Thyroid gland (tissue), 4 donors: Measurements from ENCODE around the gene ZC2HC1C.

Experiments used
- POLR2A ChIP-seq, 2 donors: fragments of 450-650 bp; IDR thresholded peaks; one replicate each; pipeline ENCODE4 v1.6.1; 2017; ENCODE audit warnings: antibody characterized with exemption in 2 of 2, mild to moderate bottlenecking in 2 of 2, moderate library complexity in 1 of 2
- TF ChIP-seq, protein P1 (sequence below), 6 experiments: fragments of 200-600 bp in 3 of 6; fragments of 450-650 bp in 3 of 6; sonication (generic) in 3 of 6; IDR thresholded peaks; one replicate each; pipeline ENCODE4 v1.5.1; 2016 to 2019; ENCODE audit warnings: antibody characterized with exemption in 6 of 6, mild to moderate bottlenecking in 2 of 6, inconsistent platforms in 1 of 6, moderate library complexity in 1 of 6

DNA sequence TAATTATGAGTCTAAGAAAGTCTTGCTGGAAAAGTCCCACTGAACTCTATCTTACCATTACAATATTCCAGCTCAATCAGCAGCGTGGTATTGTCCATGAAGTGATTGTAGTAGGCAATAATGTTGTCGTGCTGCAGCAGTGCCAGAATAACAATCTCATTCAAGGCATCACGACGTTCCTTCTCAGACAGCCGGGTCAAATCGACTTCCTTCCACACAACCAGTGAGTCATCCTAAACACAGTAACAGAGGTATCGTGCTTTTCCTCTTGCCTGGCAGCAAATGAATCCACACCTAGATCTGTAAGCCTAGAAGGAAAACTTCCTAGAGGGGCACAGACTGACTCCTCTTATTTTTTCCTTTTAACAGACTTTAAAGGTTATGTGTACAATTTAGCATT is 54.5 kb downstream of the ZC2HC1C start:
- TF ChIP-seq, protein P1, sequence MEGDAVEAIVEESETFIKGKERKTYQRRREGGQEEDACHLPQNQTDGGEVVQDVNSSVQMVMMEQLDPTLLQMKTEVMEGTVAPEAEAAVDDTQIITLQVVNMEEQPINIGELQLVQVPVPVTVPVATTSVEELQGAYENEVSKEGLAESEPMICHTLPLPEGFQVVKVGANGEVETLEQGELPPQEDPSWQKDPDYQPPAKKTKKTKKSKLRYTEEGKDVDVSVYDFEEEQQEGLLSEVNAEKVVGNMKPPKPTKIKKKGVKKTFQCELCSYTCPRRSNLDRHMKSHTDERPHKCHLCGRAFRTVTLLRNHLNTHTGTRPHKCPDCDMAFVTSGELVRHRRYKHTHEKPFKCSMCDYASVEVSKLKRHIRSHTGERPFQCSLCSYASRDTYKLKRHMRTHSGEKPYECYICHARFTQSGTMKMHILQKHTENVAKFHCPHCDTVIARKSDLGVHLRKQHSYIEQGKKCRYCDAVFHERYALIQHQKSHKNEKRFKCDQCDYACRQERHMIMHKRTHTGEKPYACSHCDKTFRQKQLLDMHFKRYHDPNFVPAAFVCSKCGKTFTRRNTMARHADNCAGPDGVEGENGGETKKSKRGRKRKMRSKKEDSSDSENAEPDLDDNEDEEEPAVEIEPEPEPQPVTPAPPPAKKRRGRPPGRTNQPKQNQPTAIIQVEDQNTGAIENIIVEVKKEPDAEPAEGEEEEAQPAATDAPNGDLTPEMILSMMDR (IDR thresholded peaks at IDR 0.05), result no peak
- no peak for TF ChIP-seq POLR2A (IDR thresholded peaks at IDR 0.05)
